PC-3 (cell line): ENCODE measurements around the gene FAM151A. TPM values are rescaled to one million over a fixed set of nuclear protein-coding genes. Genes with fewer than 3 reads are reported as not detected.
"Not testable (repeated sequence)": the region's sequence is repeated elsewhere in the genome, so short reads cannot be mapped to it uniquely, and the experiment has no call there.

Source experiments
- ATAC-seq: fragments of 200-7000 bp; cut with Tn5 transposase; 2 replicates; pipeline ENCODE4 v1.9.1; 2020; ENCODE audit warnings: mild to moderate bottlenecking, moderate library complexity
- BruUV-seq: library from RNA; stranded (reverse); fragments of 400-500 nt; replicated peaks from 2 replicates; lab custom pipeline; 2021; lab: Mats Ljungman, UMichigan
- CTCF ChIA-PET: fragments of 300-600 bp; sonication (Branson Sonifier 250); formaldehyde crosslinking; loops from one replicate; lab custom pipeline; 2022; ENCODE audit warnings: antibody characterized with exemption; lab: Charles Lee
- POLR2A ChIA-PET: fragments of 300-600 bp; sonication (Branson Sonifier 250); formaldehyde crosslinking; loops from one replicate; lab custom pipeline; 2022; ENCODE audit warnings: antibody characterized with exemption; ENCODE audit not compliant: unreplicated experiment; lab: Charles Lee
- DNase-seq: peaks from one replicate; pipeline ENCODE4 v3.0.0-alpha.2; 2015
- H2AFZ ChIP-seq: fragments of 300-600 bp; sonication (generic); 2 replicates; pipeline ENCODE4 v1.6.0; 2016; ENCODE audit warnings: antibody characterized with exemption, low read length
- H3F3A ChIP-seq: fragments of 300-600 bp; sonication (generic); one replicate; pipeline ENCODE4 v1.6.0; 2017; ENCODE audit warnings: antibody characterized with exemption, low read length, control low read depth, mild to moderate bottlenecking; ENCODE audit not compliant: unreplicated experiment
- H3K27ac ChIP-seq: fragments of 300-600 bp; sonication (generic); 2 replicates; pipeline ENCODE4 v1.5.1; 2016; ENCODE audit warnings: mild to moderate bottlenecking, low read length
- H3K27me3 ChIP-seq: fragments of 300-600 bp; sonication (generic); 2 replicates; pipeline ENCODE4 v1.6.1; 2016; ENCODE audit warnings: low read length, mixed read lengths
- H3K36me3 ChIP-seq: fragments of 300-600 bp; sonication (generic); 2 replicates; pipeline ENCODE4 v1.6.1; 2016; ENCODE audit warnings: low read depth, mixed run types, low read length, mixed read lengths
- H3K4me1 ChIP-seq: fragments of 300-600 bp; sonication (generic); 2 replicates; pipeline ENCODE4 v1.5.1; 2016; ENCODE audit warnings: low read length; ENCODE audit not compliant: insufficient read depth
- H3K4me2 ChIP-seq: fragments of 300-600 bp; sonication (generic); 2 replicates; pipeline ENCODE4 v1.6.0; 2016; ENCODE audit warnings: low read length
- H3K4me3 ChIP-seq: fragments of 300-600 bp; sonication (generic); 2 replicates; pipeline ENCODE4 v1.5.1; 2016; ENCODE audit warnings: mild to moderate bottlenecking, low read length, mixed read lengths
- H3K79me2 ChIP-seq: fragments of 300-600 bp; sonication (generic); 2 replicates; pipeline ENCODE4 v1.6.1; 2017; ENCODE audit warnings: low read length, mixed read lengths
- H3K9ac ChIP-seq: fragments of 300-600 bp; sonication (generic); 2 replicates; pipeline ENCODE4 v1.6.0; 2016; ENCODE audit warnings: mild to moderate bottlenecking, low read length
- H3K9me2 ChIP-seq: fragments of 300-600 bp; sonication (generic); replicated peaks from 2 replicates; pipeline ENCODE4 v1.6.1; 2016; ENCODE audit warnings: mixed run types, low read length, mixed read lengths
- H3K9me3 ChIP-seq: fragments of 300-600 bp; sonication (generic); 2 replicates; pipeline ENCODE4 v1.6.1; 2016; ENCODE audit warnings: low read length, mixed read lengths
- H4K20me1 ChIP-seq: fragments of 300-600 bp; sonication (generic); 2 replicates; pipeline ENCODE4 v1.6.1; 2016; ENCODE audit warnings: low read length, mixed read lengths
- CTCF ChIP-seq: fragments of 300-600 bp; sonication (generic); conservative IDR thresholded peaks from 2 replicates; pipeline ENCODE4 v1.5.1; 2017; ENCODE audit warnings: antibody characterized with exemption, low read depth, mild to moderate bottlenecking, low read length
- EZH2 ChIP-seq: fragments of 300-600 bp; sonication (generic); IDR thresholded peaks from one replicate; pipeline ENCODE4 v1.6.1; 2017; ENCODE audit warnings: antibody characterized with exemption, mild to moderate bottlenecking, low read length; ENCODE audit not compliant: unreplicated experiment
- EZH2phosphoT487 ChIP-seq: fragments of 300-600 bp; sonication (generic); IDR thresholded peaks from 2 replicates; pipeline ENCODE4 v1.6.1; 2018; ENCODE audit warnings: mild to moderate bottlenecking, antibody characterized with exemption, low read length, borderline replicate concordance
- intact Hi-C: fragments of 100-400 bp; cut with micrococcal nuclease; formaldehyde crosslinking; loops from 2 replicates; pipeline ENCODE4 v1.9.0; 2023
- total RNA-seq: library from RNA; depleted of rRNA; stranded (reverse); fragments of >200 nt; gene quantifications from 2 replicates; pipeline ENCODE4 v1.2.3, GENCODE V29; 2014

The FAM151A gene
- total RNA-seq, 1 experiment from 2014 or later, result not detected

- Histone ChIP-seq H3K4me2 (no peak overlapping the region), H3K4me3 (no peak overlapping the region), H3K27me3 (no peaks in the 10 kb centered on the region), H3K36me3 (no peaks in the 10 kb centered on the region), H3K27ac (no peak overlapping the region), H3K9me3 (no peaks in the 10 kb centered on the region), H3K9ac (no peak overlapping the region), H3F3A (no peaks in the 10 kb centered on the region), H3K9me2 (no peaks in the 10 kb centered on the region), H2AFZ (no peak overlapping the region), H4K20me1 (no peaks in the 10 kb centered on the region), H3K79me2 (no peaks in the 10 kb centered on the region), H3K4me1 (no peaks in the 10 kb centered on the region)
- CTCF ChIA-PET, result no interaction called here
- ATAC-seq, result no peak
- POLR2A ChIA-PET, result no interaction called here
- TF ChIP-seq EZH2phosphoT487 (no peak), CTCF (no peak), EZH2 (no peak)
- DNase-seq, result no peak
- intact Hi-C loops, result no loop called here
- BruUV-seq, result no TSS peak
These were observed 20.4 kb upstream of the FAM151A start for GRCh38 chr1:54643736-54644135.

GRCh38 chr1:54640863-54641836 is 17.8 kb upstream of the FAM151A start, which contains the start of gene MROH7:
Gene MROH7, plus strand, starts transcription at chr1:54641786. Its CDS starts 11,141 bp downstream, at chr1:54652927.
- H3K36me3 ChIP-seq, result no peaks in the 10 kb centered on the region
- H2AFZ ChIP-seq, result no peak within 1 kb of the TSS
- no peak for DNase-seq
- H3K9ac ChIP-seq, result no peak within 1 kb of the TSS
- TF ChIP-seq CTCF (no peak), EZH2 (no peak), EZH2phosphoT487 (no peak)
- H3K27ac ChIP-seq, result no peak within 1 kb of the TSS
- H3K4me2 ChIP-seq, result no peak within 1 kb of the TSS
- no peaks in the 10 kb centered on the region for H3F3A ChIP-seq
- H3K9me2 ChIP-seq, result no peaks in the 10 kb centered on the region
- ATAC-seq, result no peak
- ChIA-PET POLR2A (no interaction called here), CTCF (no interaction called here)
- no TSS peak for BruUV-seq
- H3K4me1 ChIP-seq, result no peaks in the 10 kb centered on the region
- H3K79me2 ChIP-seq, result no peaks in the 10 kb centered on the region
- H3K4me3 ChIP-seq, result no peak within 1 kb of the TSS
- peaks cover 3% of the 10 kb centered on the region; the same call in 1 of the 2 replicates for H3K27me3 ChIP-seq
- no peaks in the 10 kb centered on the region for H3K9me3 ChIP-seq
- H4K20me1 ChIP-seq, result no peaks in the 10 kb centered on the region
- intact Hi-C loops, result no loop called here

GRCh38 chr1:54640361-54640760 is 17.0 kb upstream of the FAM151A start:
- H3K27ac ChIP-seq, result no peak overlapping the region
- intact Hi-C loops, result no loop called here
- H3K4me1 ChIP-seq, result no peaks in the 10 kb centered on the region
- H3K79me2 ChIP-seq, result no peaks in the 10 kb centered on the region
- no peak for ATAC-seq
- peaks cover 7% of the 10 kb centered on the region; the same call in 1 of the 2 replicates for H3K27me3 ChIP-seq
- TF ChIP-seq EZH2phosphoT487, result no peak
- no peaks in the 10 kb centered on the region for H3K9me2 ChIP-seq
- ChIA-PET CTCF (no interaction called here), POLR2A (no interaction called here)
- no peak overlapping the region for H3K4me3 ChIP-seq
- H3K4me2 ChIP-seq, result no peak overlapping the region
- no peaks in the 10 kb centered on the region for H4K20me1 ChIP-seq
- no peak overlapping the region for H3K9ac ChIP-seq
- no peaks in the 10 kb centered on the region for H3K9me3 ChIP-seq
- DNase-seq, result no peak
- H3F3A ChIP-seq, result no peaks in the 10 kb centered on the region
- no TSS peak for BruUV-seq
- H3K36me3 ChIP-seq, result no peaks in the 10 kb centered on the region
- no peak overlapping the region for H2AFZ ChIP-seq

GRCh38 chr1:54636461-54637446 is 13.4 kb upstream of the FAM151A start:
- H4K20me1 ChIP-seq, H3K27ac ChIP-seq, ATAC-seq: not testable (repeated sequence)

More at GRCh38 chr1:54636461-54637446, 13.4 kb upstream of the FAM151A start:
- H3F3A ChIP-seq, H3K36me3 ChIP-seq, H3K79me2 ChIP-seq, H2AFZ ChIP-seq, BruUV-seq, H3K9ac ChIP-seq, H3K4me2 ChIP-seq, H3K4me3 ChIP-seq, H3K9me3 ChIP-seq, H3K4me1 ChIP-seq, CTCF ChIA-PET, DNase-seq, intact Hi-C loops, POLR2A ChIA-PET, H3K9me2 ChIP-seq: not testable (repeated sequence)
- peaks cover 35% of the 10 kb centered on the region for H3K27me3 ChIP-seq
